ENCODE measurements around the gene LRP5. TPM values are rescaled to one million over a fixed set of nuclear protein-coding genes. Genes with fewer than 3 reads are reported as not detected.
"Not testable (repeated sequence)": the region's sequence is repeated elsewhere in the genome, so short reads cannot be mapped to it uniquely, and the experiment has no call there.

LRP5 gene
- total RNA-seq, 3 donors from 2014 or later, result 7.7 to 8.5 (median 7.9) TPM

GRCh38 chr11:68297052-68297378 lies 15.4 kb upstream of the LRP5 start:
- ATAC-seq, result no peak
- no peaks in the 10 kb centered on the region for H3K9me3 Mint-ChIP-seq
- DNase-seq, result no peak
- H3K27me3 Mint-ChIP-seq (ENCODE audit: low read depth), result no peaks in the 10 kb centered on the region
- H3K4me3 Mint-ChIP-seq, result no peak overlapping the region
- no peaks in the 10 kb centered on the region for H3K36me3 Mint-ChIP-seq (ENCODE audit: insufficient read depth)
- peaks cover 3% of the 10 kb centered on the region for H3K4me1 Mint-ChIP-seq (ENCODE audit: low read depth)

GRCh38 chr11:68297494-68297811 lies 14.9 kb upstream of the LRP5 start:
- DNase-seq (no peak), ATAC-seq (no peak)
- Mint-ChIP-seq H3K4me1 (ENCODE audit: low read depth) (peaks cover 3% of the 10 kb centered on the region), H3K4me3 (no peak overlapping the region), H3K36me3 (ENCODE audit: insufficient read depth) (no peaks in the 10 kb centered on the region), H3K9me3 (no peaks in the 10 kb centered on the region), H3K27me3 (ENCODE audit: low read depth) (no peaks in the 10 kb centered on the region)

DNA sequence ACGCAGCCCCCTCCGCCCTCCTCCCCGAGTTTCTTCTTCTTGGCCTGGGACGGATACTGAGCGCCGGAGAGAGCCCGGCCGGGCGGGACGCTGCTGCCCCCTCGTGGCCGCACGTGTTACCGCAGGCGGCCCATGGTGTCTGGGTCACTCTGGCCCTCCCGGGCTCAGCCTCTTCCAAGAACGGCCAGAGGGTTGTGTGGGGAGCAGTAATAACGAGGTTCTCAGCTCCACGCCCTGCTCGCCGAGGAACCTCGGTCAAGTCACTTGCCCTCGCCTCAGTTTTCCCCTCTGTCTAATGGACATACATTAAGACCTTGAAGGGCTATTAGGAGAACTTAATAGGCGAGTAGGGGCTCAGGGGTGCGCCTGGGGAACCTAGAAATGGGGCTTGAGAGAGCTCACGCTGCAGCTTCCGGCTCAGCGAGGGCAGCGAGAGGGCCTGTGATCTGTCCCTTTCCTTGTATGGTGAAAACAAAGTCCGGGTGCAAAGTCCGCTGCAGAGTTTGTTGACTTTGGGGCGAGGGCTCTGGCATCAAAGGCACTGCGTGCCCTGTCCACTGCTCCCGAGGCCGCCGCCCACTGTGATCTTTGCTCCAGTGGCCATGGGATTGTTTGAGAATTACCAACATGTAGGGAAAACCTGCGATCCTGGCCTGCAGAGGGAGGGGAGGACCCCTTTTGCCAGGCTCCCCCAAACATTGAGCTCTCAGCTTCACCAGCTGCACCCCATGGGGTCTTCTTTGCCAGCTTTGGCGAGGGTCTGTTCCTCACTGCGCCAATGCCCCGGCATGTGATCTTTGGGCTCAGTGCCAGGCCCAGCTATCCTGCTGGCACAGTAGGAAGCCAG lies 14.4 kb upstream of the LRP5 start:
- Mint-ChIP-seq H3K9me3 (no peaks in the 10 kb centered on the region), H3K4me3 (no peak overlapping the region), H3K27me3 (ENCODE audit: low read depth) (no peaks in the 10 kb centered on the region), H3K4me1 (ENCODE audit: low read depth) (peaks cover 3% of the 10 kb centered on the region), H3K36me3 (ENCODE audit: insufficient read depth) (no peaks in the 10 kb centered on the region)
- peak; percentile 71 for DNase-seq
- ATAC-seq, result peak; percentile 97 to 99

GRCh38 chr11:68298659-68299516 lies 13.5 kb upstream of the LRP5 start:
- DNase-seq (no peak), ATAC-seq (no peak)
- H3K4me1 Mint-ChIP-seq (ENCODE audit: low read depth), result peaks cover 3% of the 10 kb centered on the region
- no peak overlapping the region for H3K4me3 Mint-ChIP-seq
- H3K9me3 Mint-ChIP-seq, result no peaks in the 10 kb centered on the region
- H3K27me3 Mint-ChIP-seq (ENCODE audit: low read depth), result no peaks in the 10 kb centered on the region
- H3K36me3 Mint-ChIP-seq (ENCODE audit: insufficient read depth), result no peaks in the 10 kb centered on the region

GRCh38 chr11:68299517-68299879 lies 12.9 kb upstream of the LRP5 start:
- not testable (repeated sequence) for H3K27me3 Mint-ChIP-seq (ENCODE audit: low read depth); DNase-seq; H3K36me3 Mint-ChIP-seq (ENCODE audit: insufficient read depth); ATAC-seq; H3K4me1 Mint-ChIP-seq (ENCODE audit: low read depth); H3K4me3 Mint-ChIP-seq; H3K9me3 Mint-ChIP-seq

- no peak for ATAC-seq
- Mint-ChIP-seq H3K4me3 (no peak overlapping the region), H3K36me3 (ENCODE audit: insufficient read depth) (no peaks in the 10 kb centered on the region), H3K4me1 (ENCODE audit: low read depth) (peaks cover 3% of the 10 kb centered on the region), H3K9me3 (no peaks in the 10 kb centered on the region), H3K27me3 (ENCODE audit: low read depth) (no peaks in the 10 kb centered on the region)
- DNase-seq, result no peak
These were observed 12.1 kb upstream of the LRP5 start for GRCh38 chr11:68300076-68300830.

DNA sequence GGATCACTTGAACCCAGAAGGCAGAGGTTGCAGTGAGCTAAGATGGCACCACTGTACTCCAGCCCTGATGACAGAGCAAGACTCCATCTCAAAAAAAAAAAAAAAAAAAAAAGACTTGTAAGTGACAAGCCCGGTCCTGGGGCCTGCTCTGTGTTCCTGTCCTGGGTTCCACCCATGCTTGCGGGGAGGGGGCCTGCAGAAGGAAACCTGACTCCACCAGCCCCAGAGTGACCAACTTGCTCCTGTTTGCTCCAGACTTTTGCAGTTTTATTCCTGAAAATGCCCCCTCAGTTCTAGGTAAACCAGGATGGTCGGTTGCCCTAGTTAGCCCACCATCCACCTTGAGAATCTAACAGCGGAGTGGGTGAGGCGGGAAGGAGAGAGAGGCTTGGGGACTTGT lies 10.1 kb upstream of the LRP5 start:
- DNase-seq (no peak), ATAC-seq (no peak)
- no peaks in the 10 kb centered on the region for H3K9me3 Mint-ChIP-seq
- H3K4me3 Mint-ChIP-seq, result no peak overlapping the region
- no peaks in the 10 kb centered on the region for H3K36me3 Mint-ChIP-seq (ENCODE audit: insufficient read depth)
- no peaks in the 10 kb centered on the region for H3K4me1 Mint-ChIP-seq (ENCODE audit: low read depth)
- H3K27me3 Mint-ChIP-seq (ENCODE audit: low read depth), result no peaks in the 10 kb centered on the region

DNA sequence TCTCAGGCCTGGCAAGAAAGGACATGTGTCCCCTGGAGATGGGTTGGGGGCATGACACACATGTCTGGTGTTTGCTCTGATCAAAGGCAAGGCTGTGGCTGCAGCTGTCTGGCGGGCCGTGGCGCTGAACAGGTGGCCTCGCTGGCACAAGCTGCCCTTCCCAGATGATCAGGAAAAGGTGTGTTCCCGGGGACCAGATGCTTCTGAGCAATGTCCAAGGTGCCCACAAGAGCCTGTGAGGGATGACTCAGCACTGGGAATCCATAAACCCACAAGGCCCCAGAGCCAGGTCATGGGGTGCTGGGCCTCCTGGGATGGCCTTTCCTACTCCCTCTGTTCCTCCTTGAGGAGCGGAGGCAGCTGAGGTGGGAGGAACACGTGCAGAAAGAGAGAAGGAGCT lies 9.7 kb upstream of the LRP5 start:
- no peak for ATAC-seq
- Mint-ChIP-seq H3K4me1 (ENCODE audit: low read depth) (no peaks in the 10 kb centered on the region), H3K4me3 (no peak overlapping the region), H3K9me3 (no peaks in the 10 kb centered on the region), H3K36me3 (ENCODE audit: insufficient read depth) (no peaks in the 10 kb centered on the region), H3K27me3 (ENCODE audit: low read depth) (no peaks in the 10 kb centered on the region)
- DNase-seq, result no peak

GRCh38 chr11:68303083-68303482 lies 9.3 kb upstream of the LRP5 start:
- DNase-seq (no peak), ATAC-seq (no peak)
- Mint-ChIP-seq H3K4me1 (ENCODE audit: low read depth) (no peaks in the 10 kb centered on the region), H3K36me3 (ENCODE audit: insufficient read depth) (no peaks in the 10 kb centered on the region), H3K4me3 (no peak overlapping the region), H3K9me3 (no peaks in the 10 kb centered on the region), H3K27me3 (ENCODE audit: low read depth) (no peaks in the 10 kb centered on the region)

- DNase-seq, result no peak
- Mint-ChIP-seq H3K4me3 (no peak overlapping the region), H3K27me3 (ENCODE audit: low read depth) (no peaks in the 10 kb centered on the region), H3K9me3 (no peaks in the 10 kb centered on the region), H3K36me3 (ENCODE audit: insufficient read depth) (no peaks in the 10 kb centered on the region), H3K4me1 (ENCODE audit: low read depth) (no peaks in the 10 kb centered on the region)
- no peak for ATAC-seq
These were observed 8.2 kb upstream of the LRP5 start for GRCh38 chr11:68303982-68304780.

GRCh38 chr11:68306636-68307035 lies 5.8 kb upstream of the LRP5 start:
- Mint-ChIP-seq H3K36me3 (ENCODE audit: insufficient read depth) (no peaks in the 10 kb centered on the region), H3K27me3 (ENCODE audit: low read depth) (no peaks in the 10 kb centered on the region), H3K4me1 (ENCODE audit: low read depth) (peaks cover 2% of the 10 kb centered on the region), H3K9me3 (no peaks in the 10 kb centered on the region), H3K4me3 (no peak overlapping the region)
- DNase-seq (no peak), ATAC-seq (no peak)

- no peaks in the 10 kb centered on the region for H3K9me3 Mint-ChIP-seq
- no peak overlapping the region for H3K4me3 Mint-ChIP-seq
- ATAC-seq (no peak), DNase-seq (no peak)
- no peaks in the 10 kb centered on the region for H3K36me3 Mint-ChIP-seq (ENCODE audit: insufficient read depth)
- peaks cover 2% of the 10 kb centered on the region for H3K4me1 Mint-ChIP-seq (ENCODE audit: low read depth)
- H3K27me3 Mint-ChIP-seq (ENCODE audit: low read depth), result no peaks in the 10 kb centered on the region
These were observed 4.3 kb upstream of the LRP5 start for GRCh38 chr11:68308068-68308467.

DNA sequence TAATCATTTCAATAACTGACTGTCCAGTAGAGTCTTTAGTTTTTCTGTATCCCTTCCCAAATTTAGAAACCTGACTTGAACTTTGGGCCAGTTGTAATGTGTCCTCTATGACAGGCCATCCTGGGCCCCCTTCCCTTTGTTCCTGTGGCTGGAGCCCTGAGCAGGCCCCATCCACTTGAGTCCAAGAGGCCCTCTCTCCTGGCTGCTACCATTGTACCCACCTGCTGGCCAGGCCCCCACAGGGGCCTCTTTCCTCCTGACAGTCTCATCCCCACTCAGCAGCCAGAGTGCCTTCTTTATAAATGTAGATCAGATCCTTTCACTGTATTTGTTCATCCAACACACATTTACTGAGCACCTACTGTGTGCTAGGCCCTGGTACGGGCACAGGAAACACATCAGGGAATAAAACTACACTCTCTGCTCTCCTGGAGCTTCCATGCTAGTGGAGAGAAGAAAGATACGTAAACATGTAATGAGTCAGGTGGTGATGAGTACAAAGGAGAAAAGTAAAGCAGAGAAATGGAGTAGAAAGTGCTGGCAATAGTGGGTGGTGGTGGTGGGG lies 2.7 kb upstream of the LRP5 start:
- H3K4me1 Mint-ChIP-seq (ENCODE audit: low read depth), result peaks cover 12% of the 10 kb centered on the region
- H3K27me3 Mint-ChIP-seq (ENCODE audit: low read depth), result peaks cover under 1% of the 10 kb centered on the region
- ATAC-seq (no peak), DNase-seq (no peak)
- H3K4me3 Mint-ChIP-seq, result no peak overlapping the region
- no peaks in the 10 kb centered on the region for H3K9me3 Mint-ChIP-seq
- H3K36me3 Mint-ChIP-seq (ENCODE audit: insufficient read depth), result no peaks in the 10 kb centered on the region
